ENCODE measurements around the gene ABTB2. TPM values are rescaled to one million over a fixed set of nuclear protein-coding genes. Genes with fewer than 3 reads are reported as not detected.
A peak's percentile ranks its signal among the peaks of the same experiment; 100 is the strongest.

ABTB2 gene
- total and polyA plus RNA-seq, 12 donors, result 2.5 to 19.1 (median 14.2) TPM

- no peak overlapping the region for H3K4me3 ChIP-seq
- peaks cover 4 to 9% (median 5%) of the 10 kb centered on the region in 9 donors for H3K4me1 ChIP-seq
- no peaks in the 10 kb centered on the region for H3K36me3 ChIP-seq
- TF ChIP-seq, protein P1, sequence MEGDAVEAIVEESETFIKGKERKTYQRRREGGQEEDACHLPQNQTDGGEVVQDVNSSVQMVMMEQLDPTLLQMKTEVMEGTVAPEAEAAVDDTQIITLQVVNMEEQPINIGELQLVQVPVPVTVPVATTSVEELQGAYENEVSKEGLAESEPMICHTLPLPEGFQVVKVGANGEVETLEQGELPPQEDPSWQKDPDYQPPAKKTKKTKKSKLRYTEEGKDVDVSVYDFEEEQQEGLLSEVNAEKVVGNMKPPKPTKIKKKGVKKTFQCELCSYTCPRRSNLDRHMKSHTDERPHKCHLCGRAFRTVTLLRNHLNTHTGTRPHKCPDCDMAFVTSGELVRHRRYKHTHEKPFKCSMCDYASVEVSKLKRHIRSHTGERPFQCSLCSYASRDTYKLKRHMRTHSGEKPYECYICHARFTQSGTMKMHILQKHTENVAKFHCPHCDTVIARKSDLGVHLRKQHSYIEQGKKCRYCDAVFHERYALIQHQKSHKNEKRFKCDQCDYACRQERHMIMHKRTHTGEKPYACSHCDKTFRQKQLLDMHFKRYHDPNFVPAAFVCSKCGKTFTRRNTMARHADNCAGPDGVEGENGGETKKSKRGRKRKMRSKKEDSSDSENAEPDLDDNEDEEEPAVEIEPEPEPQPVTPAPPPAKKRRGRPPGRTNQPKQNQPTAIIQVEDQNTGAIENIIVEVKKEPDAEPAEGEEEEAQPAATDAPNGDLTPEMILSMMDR (IDR thresholded peaks at IDR 0.05), result no peak
- WGBS, 2 donors, result 73 to 79% methylated on average over 8 of the region's 8 CpGs
- H3K9me3 ChIP-seq, result no peaks in the 10 kb centered on the region
- peaks cover 0 to 17% (median 0%) of the 10 kb centered on the region in 7 donors for H3K27me3 ChIP-seq
- ATAC-seq, result no peak
- DNase-seq, result no peak
- no peak overlapping the region for H3K27ac ChIP-seq
- intact Hi-C loops (cut with DNase I), result loop anchor here in 7 of 10 donors (5.0 to 10.0 kb wide), 5 partner anchors 101 to 509 kb away; no protein-coding TSS in a partner anchor
These were observed 5.7 kb upstream of the ABTB2 start for GRCh38 chr11:34363363-34364084.

- H3K9me3 ChIP-seq, result no peaks in the 10 kb centered on the region
- intact Hi-C loops (cut with DNase I), result loop anchor here in 8 of 10 donors (2.0 to 10.0 kb wide), 6 partner anchors 105 to 505 kb away; no protein-coding TSS in a partner anchor
- 19 to 29% methylated on average over 1 of the region's 1 CpG for WGBS, 2 donors
- no peak for ATAC-seq
- no peak overlapping the region for H3K27ac ChIP-seq
- H3K27me3 ChIP-seq, result peaks cover 0 to 21% (median 12%) of the 10 kb centered on the region in 7 donors
- TF ChIP-seq, protein P1 (IDR thresholded peaks at IDR 0.05), result no peak
- DNase-seq, result no peak
- H3K36me3 ChIP-seq, result no peaks in the 10 kb centered on the region
- peaks cover 9 to 39% (median 33%) of the 10 kb centered on the region in 9 donors for H3K4me1 ChIP-seq
- H3K4me3 ChIP-seq, result no peak overlapping the region
These were observed 2.2 kb upstream of the ABTB2 start for GRCh38 chr11:34360046-34360445.

- H3K27me3 ChIP-seq, result peaks cover 0 to 25% (median 16%) of the 10 kb centered on the region in 7 donors
- intact Hi-C loops (cut with DNase I), result loop anchor here in 9 of 10 donors (1.0 to 10.0 kb wide), 16 partner anchors 47 to 502 kb away; partner anchors contain the start of genes CAPRIN1 (in 1 of the 9) and NAT10 (in 1 of the 9)
- peak overlapping the region in 1 of 10 donors; percentile 25 for H3K27ac ChIP-seq
- H3K4me3 ChIP-seq, result peak overlapping the region in 8 of 10 donors; percentile 30 to 74 (median 52)
- DNase-seq, result no peak
- 2 to 3% methylated on average over 4 of the region's 4 CpGs for WGBS, 2 donors
- H3K36me3 ChIP-seq, result no peaks in the 10 kb centered on the region
- H3K4me1 ChIP-seq, result peaks cover 9 to 44% (median 36%) of the 10 kb centered on the region in 9 donors
- H3K9me3 ChIP-seq, result no peaks in the 10 kb centered on the region
- ATAC-seq, result no peak
- TF ChIP-seq, protein P1 (IDR thresholded peaks at IDR 0.05), result peak in 7 of 9 donors; percentile 36 to 60 (median 42)
These were observed 1.7 kb upstream of the ABTB2 start for GRCh38 chr11:34359548-34359891.

DNA sequence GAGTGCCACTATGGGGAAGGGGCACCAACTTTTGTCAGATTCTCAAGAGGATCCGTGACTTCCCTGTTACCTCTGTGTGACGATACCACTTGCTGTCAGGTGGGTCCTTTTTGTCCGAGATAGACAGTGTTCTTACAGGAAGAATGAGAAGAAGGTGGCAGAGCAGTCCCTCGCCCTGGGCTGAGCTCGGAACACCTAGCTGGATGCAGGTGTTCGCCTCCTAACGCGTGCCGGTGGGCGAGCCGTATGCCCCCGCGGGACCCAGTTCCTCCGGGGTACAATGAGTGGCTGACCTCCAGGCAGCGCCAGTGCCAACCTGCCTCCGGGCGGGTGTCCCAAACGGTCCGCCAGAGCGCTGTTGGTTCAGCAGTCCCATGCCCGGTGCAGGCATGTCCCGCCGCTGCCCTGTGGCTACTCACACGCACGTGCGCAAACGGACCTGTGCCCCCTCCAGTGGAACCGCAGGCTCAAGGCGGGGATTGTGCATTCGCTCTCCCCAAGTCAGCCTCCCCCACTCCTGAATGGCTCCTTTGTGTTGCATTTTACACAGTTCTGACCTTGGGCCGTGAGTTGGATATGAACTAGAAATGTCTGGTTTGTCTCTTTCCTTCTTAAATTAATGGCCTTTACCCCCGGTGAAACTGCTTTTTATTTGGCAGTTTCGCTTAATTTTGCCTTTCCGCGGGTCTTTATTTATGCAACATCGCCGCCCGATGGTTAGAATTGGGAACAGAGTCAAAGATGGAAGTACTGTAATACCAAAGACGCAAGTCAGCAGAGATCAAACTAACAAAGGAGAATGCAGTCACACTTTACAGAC lies 1.1 kb upstream of the ABTB2 start:
- ATAC-seq, result peak; percentile 19 to 68 (median 57)
- H3K27me3 ChIP-seq, result peaks cover 0 to 28% (median 21%) of the 10 kb centered on the region in 7 donors
- DNase-seq, result peak; percentile 70 to 76
- H3K27ac ChIP-seq, result peak overlapping the region in 9 of 10 donors; percentile 10 to 68 (median 47)
- H3K4me3 ChIP-seq, result peak overlapping the region in 9 of 10 donors; percentile 30 to 74 (median 50)
- H3K4me1 ChIP-seq, result peaks cover 9 to 46% (median 37%) of the 10 kb centered on the region in 9 donors
- intact Hi-C loops (cut with DNase I), result loop anchor here (1.0 to 10.0 kb wide), 17 partner anchors 47 to 502 kb away; partner anchors contain the start of genes CAPRIN1 (in 1 of the 10) and NAT10 (in 1 of the 10)
- H3K36me3 ChIP-seq, result no peaks in the 10 kb centered on the region
- TF ChIP-seq, protein P1 (IDR thresholded peaks at IDR 0.05), result peak; percentile 49 to 90 (median 83)
- no peaks in the 10 kb centered on the region for H3K9me3 ChIP-seq
- 0 to 1% methylated on average over 39 of the region's 39 CpGs for WGBS, 2 donors
